ENCODE measurements around the gene G6PC1. TPM values are rescaled to one million over a fixed set of nuclear protein-coding genes. Genes with fewer than 3 reads are reported as not detected.
"Not testable (repeated sequence)": the region's sequence is repeated elsewhere in the genome, so short reads cannot be mapped to it uniquely, and the experiment has no call there.

G6PC1 gene
- total RNA-seq, 2 experiments from 2014 or later = not detected

GRCh38 chr17:42871647-42872046, 29.0 kb upstream of the G6PC1 start:
- POLR2A ChIA-PET = no interaction called here
- no peak overlapping the region for H3K27ac Mint-ChIP-seq
- CTCF ChIA-PET = no interaction called here
- DNase-seq = no peak
- H3K9me3 Mint-ChIP-seq = peaks cover 2% of the 10 kb centered on the region
- H3K36me3 Mint-ChIP-seq (ENCODE audit: low read depth) = no peaks in the 10 kb centered on the region
- H3K4me3 Mint-ChIP-seq = no peak overlapping the region
- H3K4me1 Mint-ChIP-seq (ENCODE audit: low read depth) = no peaks in the 10 kb centered on the region
- intact Hi-C loops (cut with micrococcal nuclease) = no loop called here
- TF ChIP-seq, protein P1, sequence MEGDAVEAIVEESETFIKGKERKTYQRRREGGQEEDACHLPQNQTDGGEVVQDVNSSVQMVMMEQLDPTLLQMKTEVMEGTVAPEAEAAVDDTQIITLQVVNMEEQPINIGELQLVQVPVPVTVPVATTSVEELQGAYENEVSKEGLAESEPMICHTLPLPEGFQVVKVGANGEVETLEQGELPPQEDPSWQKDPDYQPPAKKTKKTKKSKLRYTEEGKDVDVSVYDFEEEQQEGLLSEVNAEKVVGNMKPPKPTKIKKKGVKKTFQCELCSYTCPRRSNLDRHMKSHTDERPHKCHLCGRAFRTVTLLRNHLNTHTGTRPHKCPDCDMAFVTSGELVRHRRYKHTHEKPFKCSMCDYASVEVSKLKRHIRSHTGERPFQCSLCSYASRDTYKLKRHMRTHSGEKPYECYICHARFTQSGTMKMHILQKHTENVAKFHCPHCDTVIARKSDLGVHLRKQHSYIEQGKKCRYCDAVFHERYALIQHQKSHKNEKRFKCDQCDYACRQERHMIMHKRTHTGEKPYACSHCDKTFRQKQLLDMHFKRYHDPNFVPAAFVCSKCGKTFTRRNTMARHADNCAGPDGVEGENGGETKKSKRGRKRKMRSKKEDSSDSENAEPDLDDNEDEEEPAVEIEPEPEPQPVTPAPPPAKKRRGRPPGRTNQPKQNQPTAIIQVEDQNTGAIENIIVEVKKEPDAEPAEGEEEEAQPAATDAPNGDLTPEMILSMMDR (IDR thresholded peaks at IDR 0.05) = no peak
- ATAC-seq = no peak
- peaks cover 6% of the 10 kb centered on the region for H3K27me3 Mint-ChIP-seq

DNA sequence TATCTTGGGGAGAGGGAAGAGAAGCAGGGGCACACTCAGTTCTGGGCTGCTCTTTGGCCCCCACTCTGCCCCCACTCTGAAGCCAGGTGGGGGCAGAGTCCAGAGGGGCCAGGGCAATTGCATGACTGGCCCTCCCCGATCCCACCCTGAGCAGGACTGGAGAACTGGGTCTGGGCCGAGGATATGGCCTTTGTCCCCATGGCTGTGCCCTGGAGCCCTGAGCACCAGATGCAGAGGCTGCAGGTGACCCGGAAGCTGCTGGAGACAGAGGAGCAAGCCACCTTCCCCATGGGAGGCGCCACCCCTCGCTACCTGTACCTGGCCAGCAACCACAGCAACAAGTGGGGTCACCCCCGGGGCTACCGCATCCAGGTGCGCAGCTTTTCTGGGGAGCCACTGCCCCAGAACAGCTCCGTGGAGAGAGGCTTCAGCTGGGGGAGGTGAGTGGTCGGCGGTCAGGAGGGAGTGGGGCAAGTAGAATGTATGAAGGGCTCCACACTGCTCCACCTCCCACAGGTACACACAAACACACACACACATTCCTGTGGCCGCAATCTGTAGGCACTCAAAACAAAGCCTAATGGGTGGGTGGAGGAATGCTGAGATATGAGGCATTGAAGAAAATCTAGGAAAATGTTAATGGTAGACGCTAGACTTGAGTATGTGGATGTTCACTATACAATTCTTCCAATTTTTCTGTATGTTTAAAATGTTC, 28.2 kb upstream of the G6PC1 start:
- Mint-ChIP-seq H3K36me3 (ENCODE audit: low read depth) (no peaks in the 10 kb centered on the region), H3K9me3 (peaks cover 2% of the 10 kb centered on the region), H3K4me3 (no peak overlapping the region), H3K27me3 (peaks cover 9% of the 10 kb centered on the region), H3K27ac (no peak overlapping the region), H3K4me1 (ENCODE audit: low read depth) (no peaks in the 10 kb centered on the region)
- ChIA-PET CTCF (no interaction called here), POLR2A (no interaction called here)
- DNase-seq = no peak
- intact Hi-C loops (cut with micrococcal nuclease) = no loop called here
- no peak for ATAC-seq
- TF ChIP-seq, protein P1 (IDR thresholded peaks at IDR 0.05) = no peak

DNA sequence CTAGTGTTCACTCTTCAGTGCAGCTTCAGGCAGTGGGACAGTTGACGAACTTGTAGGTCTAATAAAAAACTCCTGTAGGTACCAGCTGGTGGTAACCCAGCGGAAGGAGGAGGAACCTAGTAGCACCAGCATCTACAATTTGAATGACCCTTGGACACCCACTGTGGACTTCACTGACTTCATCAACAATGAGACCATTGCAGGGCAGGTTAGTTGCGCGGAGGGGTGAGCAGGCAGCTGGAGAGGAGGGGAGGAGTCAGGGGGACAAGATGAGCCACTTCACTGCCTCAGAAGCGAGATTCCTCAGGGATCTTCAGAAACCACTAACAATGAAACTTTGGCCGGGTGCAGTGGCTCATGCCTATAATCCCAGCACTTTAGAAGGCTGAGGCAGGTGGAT, 27.3 kb upstream of the G6PC1 start:
- POLR2A ChIA-PET = interaction anchor here (0.6 kb wide), 1 partner anchor 56 kb away, joined by 3 read pairs; no protein-coding TSS in a partner anchor
- H3K4me1 Mint-ChIP-seq (ENCODE audit: low read depth) = no peaks in the 10 kb centered on the region
- H3K9me3 Mint-ChIP-seq = peaks cover 2% of the 10 kb centered on the region
- H3K27ac Mint-ChIP-seq = no peak overlapping the region
- intact Hi-C loops (cut with micrococcal nuclease) = no loop called here
- TF ChIP-seq, protein P1 (IDR thresholded peaks at IDR 0.05) = no peak
- H3K4me3 Mint-ChIP-seq = no peak overlapping the region
- DNase-seq = no peak
- H3K27me3 Mint-ChIP-seq = peaks cover 9% of the 10 kb centered on the region
- H3K36me3 Mint-ChIP-seq (ENCODE audit: low read depth) = no peaks in the 10 kb centered on the region
- CTCF ChIA-PET = no interaction called here
- no peak for ATAC-seq

GRCh38 chr17:42873932-42874695, 26.5 kb upstream of the G6PC1 start:
- intact Hi-C loops (cut with micrococcal nuclease); H3K4me3 Mint-ChIP-seq; H3K9me3 Mint-ChIP-seq; ATAC-seq; CTCF ChIA-PET; H3K27me3 Mint-ChIP-seq; H3K27ac Mint-ChIP-seq; H3K36me3 Mint-ChIP-seq (ENCODE audit: low read depth); POLR2A ChIA-PET; H3K4me1 Mint-ChIP-seq (ENCODE audit: low read depth); DNase-seq: not testable (repeated sequence)

DNA sequence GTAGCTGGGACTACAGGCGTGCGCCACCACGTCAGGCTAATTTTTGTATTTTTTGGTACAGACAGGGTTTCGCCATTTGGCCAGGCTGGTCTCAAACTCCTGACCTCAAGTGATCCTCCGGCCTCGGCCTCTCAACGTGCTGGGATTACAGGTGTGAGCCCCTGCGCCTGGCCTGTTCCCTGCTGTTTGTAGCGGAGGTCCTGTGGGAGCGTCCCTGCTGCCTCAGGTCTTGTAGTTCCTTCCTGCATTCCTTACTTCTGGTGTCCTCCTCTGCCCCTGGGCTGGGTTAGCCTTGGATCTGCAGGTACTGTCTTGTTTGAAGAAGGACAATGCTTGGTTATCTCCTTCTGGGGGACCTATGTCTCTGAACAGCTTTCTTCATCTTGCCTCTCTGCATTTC, 23.6 kb upstream of the G6PC1 start:
- Mint-ChIP-seq H3K27ac (no peak overlapping the region), H3K27me3 (peaks cover 9% of the 10 kb centered on the region), H3K9me3 (no peaks in the 10 kb centered on the region), H3K36me3 (ENCODE audit: low read depth) (no peaks in the 10 kb centered on the region), H3K4me1 (ENCODE audit: low read depth) (no peaks in the 10 kb centered on the region), H3K4me3 (no peak overlapping the region)
- ATAC-seq = no peak
- ChIA-PET CTCF (no interaction called here), POLR2A (no interaction called here)
- TF ChIP-seq, protein P1 (IDR thresholded peaks at IDR 0.05) = no peak
- no peak for DNase-seq
- intact Hi-C loops (cut with micrococcal nuclease) = no loop called here

Measured in activated CD8-positive, alpha-beta T cell treated with anti-CD3 and anti-CD28 coated beads for 36 hours (primary cell).